Stimulated activated CD8-positive, alpha-beta memory T cell treated with anti-CD3 and anti-CD28 coated beads, Interleukin-7, amount 100 ng/mL, for 24 hours (primary cell): Measurements from ENCODE around the gene IL1RAPL1.

Experiments
- DNase-seq: peaks from one replicate; pipeline ENCODE4 v3.0.0-alpha.2; 2020; ENCODE audit warnings: low read depth

The IL1RAPL1 gene

GRCh38 chrX:29535212-29536162 lies 948.2 kb downstream of the IL1RAPL1 start:
- DNase-seq, result no peak

- no peak for DNase-seq
These were observed 953.8 kb downstream of the IL1RAPL1 start for GRCh38 chrX:29541038-29541437.

DNA sequence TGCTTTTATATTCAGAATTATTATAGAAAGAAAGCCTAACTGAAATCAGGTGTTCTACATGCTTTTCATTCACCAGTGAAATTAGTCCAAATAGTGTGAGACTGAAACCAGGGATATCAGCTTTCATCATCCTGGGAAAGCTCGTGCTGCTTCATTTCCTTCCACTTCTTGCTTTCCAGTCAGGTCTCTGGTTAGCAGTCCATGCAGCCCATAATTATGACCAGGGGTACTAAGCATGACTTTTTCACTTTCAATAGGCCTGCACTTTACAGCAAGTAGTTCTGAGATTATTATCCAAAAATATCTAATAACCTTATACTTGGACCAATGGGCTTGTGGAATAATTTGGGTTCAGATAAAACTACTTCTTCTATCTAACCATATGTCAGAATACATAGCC lies 954.9 kb downstream of the IL1RAPL1 start:
- DNase-seq, result no peak

GRCh38 chrX:29545878-29546277 lies 958.6 kb downstream of the IL1RAPL1 start:
- DNase-seq, result no peak

DNA sequence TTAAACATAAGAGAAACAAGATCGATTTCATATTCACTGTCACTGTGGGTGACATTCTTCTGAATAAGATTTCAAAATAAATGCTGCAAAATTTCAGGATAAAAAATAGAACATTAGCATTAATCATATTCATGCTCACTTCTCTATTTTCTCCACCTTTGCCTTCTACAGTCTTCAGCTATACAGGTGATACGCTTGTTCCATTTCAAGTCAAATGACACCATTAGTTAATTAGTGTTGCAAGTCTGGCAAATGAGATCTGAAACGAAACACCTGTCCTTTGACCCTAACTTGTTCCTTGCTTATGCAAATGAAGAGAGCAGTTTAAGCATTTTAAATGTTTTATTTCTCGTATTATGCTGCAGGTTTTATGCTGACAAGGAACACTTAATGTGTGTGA lies 960.6 kb downstream of the IL1RAPL1 start:
- DNase-seq, result no peak

DNA sequence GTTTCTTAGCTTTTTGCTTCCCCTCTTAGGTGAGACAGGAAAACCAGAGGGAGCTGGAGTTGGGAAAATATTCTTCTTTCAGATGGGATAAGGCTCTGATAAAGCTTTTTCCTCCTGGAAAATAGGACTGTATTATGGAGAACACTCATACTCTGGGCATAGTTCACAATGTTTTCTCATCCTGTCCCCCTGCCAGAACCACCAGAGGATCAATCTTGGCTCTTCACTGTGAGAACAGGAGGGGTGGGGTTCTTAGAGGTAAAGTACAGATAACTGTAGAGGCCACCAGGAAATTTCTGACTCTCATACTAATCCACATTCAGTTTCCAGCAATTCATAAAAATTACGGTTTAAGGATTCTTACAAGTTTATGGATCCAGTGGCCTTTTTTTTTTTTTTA lies 966.3 kb downstream of the IL1RAPL1 start:
- no peak for DNase-seq

- DNase-seq, result no peak
These were observed 968.3 kb downstream of the IL1RAPL1 start for GRCh38 chrX:29555465-29556091.

DNA sequence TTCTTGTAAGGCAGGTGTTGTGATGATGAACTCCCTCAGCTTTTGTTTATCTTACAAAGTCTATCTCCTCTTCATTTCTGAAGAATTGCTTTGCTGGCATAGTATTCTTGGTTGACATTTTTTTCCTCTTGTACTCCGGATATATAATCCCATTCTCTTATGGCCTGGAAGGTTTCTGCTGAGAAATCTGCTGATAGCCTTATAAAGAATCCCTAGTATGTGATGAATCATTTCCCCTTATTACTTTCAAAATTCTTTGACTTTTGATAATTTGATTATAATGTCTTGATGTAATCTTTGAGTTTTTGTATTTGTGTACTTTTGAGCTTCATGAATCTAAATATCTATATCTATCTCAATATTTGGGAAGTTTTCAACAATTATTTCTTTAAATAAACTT lies 972.8 kb downstream of the IL1RAPL1 start:
- DNase-seq, result no peak

GRCh38 chrX:29561417-29561816 lies 974.2 kb downstream of the IL1RAPL1 start:
- no peak for DNase-seq

GRCh38 chrX:29580560-29580959 lies 993.3 kb downstream of the IL1RAPL1 start:
- DNase-seq, result no peak

DNA sequence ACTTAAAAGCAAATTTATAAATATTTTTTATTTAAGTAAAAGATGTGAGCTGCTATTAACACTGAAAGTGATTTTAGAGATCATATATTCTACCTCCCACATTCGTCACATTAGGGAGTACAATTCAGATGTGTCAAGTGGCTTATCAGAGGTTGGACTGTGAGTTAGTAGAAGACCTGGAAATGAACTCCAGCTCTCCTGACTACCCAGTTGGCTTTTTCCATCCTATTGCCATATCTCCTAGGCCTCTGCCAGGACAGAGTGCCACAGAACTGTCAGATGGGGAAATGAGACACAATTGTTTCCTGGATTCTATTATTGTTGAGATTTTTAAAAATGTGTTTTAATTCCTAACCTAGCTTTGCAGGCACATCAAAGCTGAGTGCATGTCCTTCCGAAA lies 994.0 kb downstream of the IL1RAPL1 start:
- no peak for DNase-seq

GRCh38 chrX:29587107-29587506 lies 999.9 kb downstream of the IL1RAPL1 start:
- no peak for DNase-seq

- no peak for DNase-seq
These were observed 1003.7 kb downstream of the IL1RAPL1 start for GRCh38 chrX:29590921-29591320.

- no peak for DNase-seq
These were observed 1017.1 kb downstream of the IL1RAPL1 start for GRCh38 chrX:29604381-29604780.

DNA sequence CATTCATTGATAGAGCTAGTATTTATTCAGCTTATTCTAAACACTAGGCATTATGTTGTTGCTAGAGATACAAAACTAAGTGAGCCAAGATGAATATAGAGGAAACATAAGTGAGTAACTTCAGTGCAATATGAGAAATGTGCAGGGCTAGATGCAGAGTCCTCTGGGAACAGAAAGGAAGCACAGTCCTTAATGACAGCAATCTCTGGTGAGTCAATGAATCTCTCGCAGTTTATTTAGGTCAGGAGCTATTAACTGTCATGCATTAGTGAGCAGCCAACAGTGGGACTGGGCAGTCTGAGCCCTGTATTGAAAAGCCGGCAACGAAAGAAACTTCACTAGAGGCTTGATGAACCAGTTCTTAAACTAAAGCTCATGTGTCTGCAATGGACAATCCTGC lies 1030.0 kb downstream of the IL1RAPL1 start:
- no peak for DNase-seq

DNA sequence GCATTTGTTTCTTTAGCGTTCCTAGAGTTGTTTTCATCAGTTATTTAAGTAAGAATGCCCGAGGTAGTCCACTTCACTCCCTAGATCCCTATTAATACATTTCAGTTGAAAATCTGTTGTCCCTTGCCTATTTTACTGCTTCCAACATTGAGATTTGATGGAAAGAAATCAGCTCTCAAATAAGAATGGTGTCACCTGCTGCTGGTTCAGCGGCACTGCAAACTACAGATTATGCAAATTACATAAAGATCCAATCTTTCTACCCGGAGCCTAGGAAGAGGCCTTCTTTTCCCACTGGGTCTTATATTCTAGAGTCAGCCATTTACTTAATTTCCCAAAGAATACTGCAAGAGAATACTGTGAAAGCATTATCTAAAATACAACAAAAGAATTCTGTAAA lies 1030.5 kb downstream of the IL1RAPL1 start:
- no peak for DNase-seq

DNA sequence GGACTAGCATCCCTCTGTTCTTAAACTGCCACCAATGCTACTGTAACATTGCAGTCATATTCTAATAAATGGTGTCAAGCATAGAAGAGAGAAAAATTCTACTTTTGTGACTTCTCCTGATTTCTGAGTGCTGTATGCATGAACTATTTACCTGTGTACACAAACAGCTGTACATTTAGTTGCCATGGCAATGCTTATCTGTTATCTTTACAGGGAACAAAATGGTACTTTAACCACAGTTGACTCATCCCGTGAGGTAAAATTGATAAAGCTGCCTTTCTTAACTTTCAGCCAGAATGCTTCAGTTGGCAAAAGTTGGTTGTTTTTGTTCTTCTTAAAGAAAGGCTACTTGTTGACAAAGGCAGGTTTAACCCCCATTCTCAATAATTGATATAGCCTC lies 1040.6 kb downstream of the IL1RAPL1 start:
- no peak for DNase-seq

DNA sequence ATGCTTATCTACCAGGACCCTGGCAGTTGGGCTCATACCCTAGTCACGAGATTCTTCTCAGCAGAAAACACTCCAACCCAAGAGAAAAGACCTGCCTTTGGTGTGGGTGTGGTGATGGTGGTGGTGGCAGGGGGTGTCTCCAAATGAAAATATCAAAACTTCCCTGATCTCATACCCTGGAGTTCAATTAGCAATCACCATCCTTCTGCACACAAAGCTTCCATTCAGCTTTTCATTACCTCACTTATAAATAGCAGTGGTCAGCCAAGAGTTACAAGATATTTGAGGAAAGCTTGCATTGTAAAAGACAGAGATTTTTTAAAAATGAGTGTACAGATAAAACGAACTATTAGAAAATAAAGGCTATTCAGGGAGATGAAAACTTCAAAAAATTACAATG lies 1047.3 kb downstream of the IL1RAPL1 start:
- no peak for DNase-seq

- no peak for DNase-seq
These were observed 1049.1 kb downstream of the IL1RAPL1 start for GRCh38 chrX:29636331-29636730.

GRCh38 chrX:29640106-29640505 lies 1052.9 kb downstream of the IL1RAPL1 start:
- no peak for DNase-seq

DNA sequence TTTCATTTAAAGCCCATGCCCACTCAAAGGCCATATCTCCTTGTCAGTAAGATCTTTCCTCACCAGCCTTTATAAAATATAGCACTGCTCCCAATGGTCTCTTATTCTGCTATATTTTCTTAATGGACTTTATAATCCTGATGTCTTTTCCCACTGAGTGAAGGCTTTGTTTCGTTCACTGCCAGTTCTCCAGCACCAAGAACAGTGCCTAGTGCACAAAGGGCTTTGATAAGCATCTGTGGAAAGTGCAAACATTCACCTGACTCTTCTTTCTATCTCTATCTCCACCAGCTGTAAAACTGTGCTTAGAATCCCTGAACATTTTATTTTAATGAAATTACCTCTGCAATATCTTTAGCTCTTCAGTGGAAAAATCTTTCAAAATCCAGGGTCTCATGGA lies 1054.2 kb downstream of the IL1RAPL1 start:
- no peak for DNase-seq

- no peak for DNase-seq
These were observed 1055.9 kb downstream of the IL1RAPL1 start for GRCh38 chrX:29643181-29643580.

- DNase-seq, result no peak
These were observed 1060.9 kb downstream of the IL1RAPL1 start for GRCh38 chrX:29648161-29648560.

GRCh38 chrX:29652484-29652883 lies 1065.2 kb downstream of the IL1RAPL1 start:
- no peak for DNase-seq
